ENCODE measurements around the gene TMEM243. TPM values are rescaled to one million over a fixed set of nuclear protein-coding genes. Genes with fewer than 3 reads are reported as not detected.
A peak's percentile ranks its signal among the peaks of the same experiment; 100 is the strongest.

The TMEM243 gene
- polyA plus RNA-seq, 1 donor from 2014 or later = 3.7 TPM

GRCh38 chr7:87154569-87154968 lies 65.0 kb downstream of the TMEM243 start:
- Histone ChIP-seq H3K9me2 (ENCODE audit: insufficient read depth, low read length) (no peaks in the 10 kb centered on the region), H4K20me1 (ENCODE audit: insufficient read depth) (no peaks in the 10 kb centered on the region), H3K9me3 (ENCODE audit: low read length) (no peaks in the 10 kb centered on the region), H3F3A (ENCODE audit: insufficient read depth, low read length, poor library complexity, severe bottlenecking) (peaks cover 3% of the 10 kb centered on the region), H3K27me3 (ENCODE audit: insufficient read depth, low read depth, low read length) (no peaks in the 10 kb centered on the region), H3K36me3 (ENCODE audit: insufficient read depth, low read length) (no peaks in the 10 kb centered on the region), H3K4me3 (ENCODE audit: low read length) (peak overlapping the region; percentile 81), H3K79me2 (replicated peaks; ENCODE audit: insufficient read depth, low read length) (peaks cover 69% of the 10 kb centered on the region), H3K27ac (ENCODE audit: low read length) (no peak overlapping the region), H2AFZ (ENCODE audit: low read depth, low read length) (no peak overlapping the region), H3K4me2 (ENCODE audit: low read length) (peak overlapping the region; percentile 80), H3K9ac (ENCODE audit: low read length) (no peak overlapping the region)
- TF ChIP-seq CTCF (IDR thresholded peaks at IDR 0.05; ENCODE audit: poor library complexity, severe bottlenecking) (no peak), SMC3 (conservative IDR thresholded peaks at IDR 0.05; ENCODE audit: poor library complexity) (no peak), RAD21 (conservative IDR thresholded peaks at IDR 0.05) (no peak), EZH2 (IDR thresholded peaks at IDR 0.05; ENCODE audit: borderline replicate concordance, insufficient read depth, low read length, poor library complexity, severe bottlenecking) (no peak), EP300 (conservative IDR thresholded peaks at IDR 0.05; ENCODE audit: poor library complexity, severe bottlenecking) (no peak), REST (IDR thresholded peaks at IDR 0.05; ENCODE audit: borderline replicate concordance) (no peak), POLR2AphosphoS5 (IDR thresholded peaks at IDR 0.05) (no peak), MXI1 (conservative IDR thresholded peaks at IDR 0.05; ENCODE audit: poor library complexity, severe bottlenecking) (no peak), TAF1 (IDR thresholded peaks at IDR 0.05; ENCODE audit: low read depth) (no peak)

- H3K79me2 ChIP-seq (replicated peaks; ENCODE audit: insufficient read depth, low read length) = peaks cover 64% of the 10 kb centered on the region
- peak overlapping the region; percentile 80 for H3K4me2 ChIP-seq (ENCODE audit: low read length)
- no peaks in the 10 kb centered on the region for H3K9me3 ChIP-seq (ENCODE audit: low read length)
- no peak overlapping the region for H2AFZ ChIP-seq (ENCODE audit: low read depth, low read length)
- peak overlapping the region; percentile 81 for H3K4me3 ChIP-seq (ENCODE audit: low read length)
- H4K20me1 ChIP-seq (ENCODE audit: insufficient read depth) = no peaks in the 10 kb centered on the region
- H3K27ac ChIP-seq (ENCODE audit: low read length) = no peak overlapping the region
- TF ChIP-seq REST (IDR thresholded peaks at IDR 0.05; ENCODE audit: borderline replicate concordance) (no peak), SMC3 (conservative IDR thresholded peaks at IDR 0.05; ENCODE audit: poor library complexity) (no peak), EP300 (conservative IDR thresholded peaks at IDR 0.05; ENCODE audit: poor library complexity, severe bottlenecking) (no peak), RAD21 (conservative IDR thresholded peaks at IDR 0.05) (no peak), CTCF (IDR thresholded peaks at IDR 0.05; ENCODE audit: poor library complexity, severe bottlenecking) (no peak), MXI1 (conservative IDR thresholded peaks at IDR 0.05; ENCODE audit: poor library complexity, severe bottlenecking) (no peak), EZH2 (IDR thresholded peaks at IDR 0.05; ENCODE audit: borderline replicate concordance, insufficient read depth, low read length, poor library complexity, severe bottlenecking) (no peak), POLR2AphosphoS5 (IDR thresholded peaks at IDR 0.05) (no peak), TAF1 (IDR thresholded peaks at IDR 0.05; ENCODE audit: low read depth) (no peak)
- peaks cover 3% of the 10 kb centered on the region for H3F3A ChIP-seq (ENCODE audit: insufficient read depth, low read length, poor library complexity, severe bottlenecking)
- H3K36me3 ChIP-seq (ENCODE audit: insufficient read depth, low read length) = no peaks in the 10 kb centered on the region
- peak overlapping the region; percentile 97 for H3K9ac ChIP-seq (ENCODE audit: low read length)
- H3K27me3 ChIP-seq (ENCODE audit: insufficient read depth, low read depth, low read length) = no peaks in the 10 kb centered on the region
- H3K9me2 ChIP-seq (ENCODE audit: insufficient read depth, low read length) = no peaks in the 10 kb centered on the region
Measured at GRCh38 chr7:87154166-87154565, 65.4 kb downstream of the TMEM243 start.
